ENCODE data around the gene RERGL.
"Not testable (repeated sequence)": the region's sequence is repeated elsewhere in the genome, so short reads cannot be mapped to it uniquely, and the experiment has no call there.

RERGL gene

GRCh38 chr12:18090093-18090492 is at the start of gene RERGL:
Gene RERGL, minus strand, starts transcription at chr12:18090193. Its CDS starts 53 bp downstream, at chr12:18090140.
- DNase-seq: no peak

GRCh38 chr12:18139254-18139653 is 49.3 kb upstream of the RERGL start:
- no peak for DNase-seq

- DNase-seq: no peak
Observed at GRCh38 chr12:18135509-18135908, 45.5 kb upstream of the RERGL start.

- DNase-seq: no peak
Observed at GRCh38 chr12:18135086-18135485, 45.1 kb upstream of the RERGL start.

GRCh38 chr12:18130851-18131250 is 40.9 kb upstream of the RERGL start:
- no peak for DNase-seq

GRCh38 chr12:18123707-18124106 is 33.7 kb upstream of the RERGL start:
- no peak for DNase-seq

GRCh38 chr12:18120899-18121298 is 30.9 kb upstream of the RERGL start:
- DNase-seq: no peak

GRCh38 chr12:18108611-18109010 is 18.6 kb upstream of the RERGL start:
- DNase-seq: no peak

- DNase-seq: no peak
Observed at GRCh38 chr12:18103624-18104023, 13.6 kb upstream of the RERGL start.

- no peak for DNase-seq
Observed at GRCh38 chr12:18101043-18101442, 11.1 kb upstream of the RERGL start.

- no peak for DNase-seq
Observed at GRCh38 chr12:18084080-18084479, 5.9 kb downstream of the RERGL start.

- no peak for DNase-seq
Observed at GRCh38 chr12:18079541-18080246, 10.3 kb downstream of the RERGL start.

- no peak for DNase-seq
Observed at GRCh38 chr12:18074001-18074400, 16.0 kb downstream of the RERGL start.

GRCh38 chr12:18072723-18073122 is 17.3 kb downstream of the RERGL start:
- no peak for DNase-seq

GRCh38 chr12:18071336-18071735 is 18.7 kb downstream of the RERGL start:
- no peak for DNase-seq

GRCh38 chr12:18068355-18068754 is 21.6 kb downstream of the RERGL start:
- no peak for DNase-seq

GRCh38 chr12:18066666-18067065 is 23.3 kb downstream of the RERGL start:
- DNase-seq: no peak

GRCh38 chr12:18062867-18063266 is 27.1 kb downstream of the RERGL start:
- DNase-seq: not testable (repeated sequence)

- no peak for DNase-seq
Observed at GRCh38 chr12:18057051-18057450, 32.9 kb downstream of the RERGL start.

GRCh38 chr12:18054925-18055619 is 34.9 kb downstream of the RERGL start:
- DNase-seq: no peak

- DNase-seq: no peak
Observed at GRCh38 chr12:18045446-18045992, 44.5 kb downstream of the RERGL start.

- DNase-seq: not testable (repeated sequence)
Observed at GRCh38 chr12:18040060-18040742, 49.8 kb downstream of the RERGL start.

All from NK-92 treated with Interleukin-12 subunit alpha and Interleukin-12 subunit beta, amount 100 ng/mL, for 24 hours (cell line).